GM12878 (cell line): ENCODE data around the gene GIMAP8. TPM values are rescaled to one million over a fixed set of nuclear protein-coding genes. Genes with fewer than 3 reads are reported as not detected.

ENCODE experiments used
- ATAC-seq: fragments of 200-7000 bp; cut with Tn5 transposase; 3 replicates; pipeline ENCODE4 v1.9.1; 2020; ENCODE audit warnings: mild to moderate bottlenecking, moderate library complexity
- BruUV-seq: library from RNA; stranded (reverse); fragments of 400-500 nt; replicated peaks from 2 replicates; lab custom pipeline; 2021; lab: Mats Ljungman, UMichigan
- CTCF ChIA-PET: fragments of 300-600 bp; sonication (Branson Sonifier 250); formaldehyde crosslinking; extraction: SDS; loops from one replicate; lab custom pipeline; 2021; ENCODE audit warnings: inconsistent platforms; lab: Yijun Ruan, JAX
- POLR2A ChIA-PET: fragments of 350-600 bp; formaldehyde crosslinking; extraction: SDS; loops from one replicate; lab custom pipeline; 2021; ENCODE audit warnings: inconsistent platforms; lab: Charles Lee
- RAD21 ChIA-PET: fragments of 300-600 bp; sonication (Branson Sonifier 250); formaldehyde crosslinking; loops from one replicate; lab custom pipeline; 2023; ENCODE audit warnings: antibody characterized with exemption; ENCODE audit not compliant: unreplicated experiment; lab: Charles Lee
- SMC1A ChIA-PET: fragments of 300-600 bp; sonication (Branson Sonifier 250); formaldehyde crosslinking; loops from one replicate; lab custom pipeline; 2023; ENCODE audit not compliant: unreplicated experiment, uncharacterized antibody; lab: Charles Lee
- DNase-seq: peaks from one replicate; pipeline ENCODE4 v3.0.0-alpha.2; 2011; ENCODE audit warnings: low read depth, low spot score
- FAIRE-seq: peaks from 3 replicates; lab custom pipeline; 2011; peaks lifted over from hg19 to GRCh38; lab: Jason Lieb, UNC
- H2AFZ ChIP-seq: 2 replicates; pipeline ENCODE4 v1.6.0; 2011; ENCODE audit warnings: low read depth, low read length, control low read depth; ENCODE audit not compliant: control insufficient read depth
- H3K27ac ChIP-seq: 2 replicates; pipeline ENCODE4 v1.5.1; 2011; ENCODE audit warnings: control low read depth; ENCODE audit not compliant: control insufficient read depth, insufficient read depth
- H3K27me3 ChIP-seq, 2 experiments: replicated peaks in 1 of 2; 2 replicates each; pipeline versions ENCODE4 v1.6.0 to v1.6.1; 2011; ENCODE audit warnings: low read length in 1 of 2; ENCODE audit not compliant: control insufficient read depth in 2 of 2, insufficient read depth in 2 of 2
- H3K36me3 ChIP-seq, 2 experiments: 2 replicates each; pipeline ENCODE4 v1.5.1; 2011; ENCODE audit warnings: low read length in 1 of 2; ENCODE audit not compliant: control insufficient read depth in 2 of 2, insufficient read depth in 2 of 2
- H3K4me1 ChIP-seq: 2 replicates; pipeline ENCODE4 v1.6.1; 2011; ENCODE audit warnings: mild to moderate bottlenecking, low read length, moderate library complexity, mixed read lengths; ENCODE audit not compliant: control insufficient read depth, insufficient read depth
- H3K4me2 ChIP-seq: 2 replicates; pipeline ENCODE4 v1.6.0; 2011; ENCODE audit warnings: control low read depth; ENCODE audit not compliant: control insufficient read depth, insufficient read depth
- H3K4me3 ChIP-seq: fragments of 200-600 bp; sonication (generic); 2 replicates; pipeline ENCODE4 v1.5.1; 2016
- H3K79me2 ChIP-seq: 2 replicates; pipeline ENCODE4 v1.6.0; 2011; ENCODE audit warnings: low read length; ENCODE audit not compliant: control insufficient read depth, insufficient read depth
- H3K9ac ChIP-seq: 2 replicates; pipeline ENCODE4 v1.8.0; 2011; ENCODE audit warnings: low read length, control low read depth, mixed read lengths; ENCODE audit not compliant: control insufficient read depth, insufficient read depth
- H3K9me3 ChIP-seq: replicated peaks from 3 replicates; pipeline ENCODE4 v1.5.1; 2011; ENCODE audit warnings: mild to moderate bottlenecking, low read length; ENCODE audit not compliant: control insufficient read depth, insufficient read depth
- H4K20me1 ChIP-seq: 2 replicates; pipeline ENCODE4 v1.6.0; 2011; ENCODE audit not compliant: control insufficient read depth, insufficient read depth
- ATF2 ChIP-seq: IDR thresholded peaks from 2 replicates; pipeline ENCODE4 v1.6.1; 2012; ENCODE audit warnings: low read length, inconsistent platforms
- CREM ChIP-seq: IDR thresholded peaks from 2 replicates; pipeline ENCODE4 v1.6.1; 2014; ENCODE audit warnings: antibody characterized with exemption, low read depth
- RELA ChIP-seq: fragments of 450-650 bp; IDR thresholded peaks from 2 replicates; pipeline ENCODE4 v1.8.0; 2014; ENCODE audit warnings: borderline replicate concordance; ENCODE audit not compliant: partially characterized antibody
- SREBF1 ChIP-seq: IDR thresholded peaks from 2 replicates; pipeline ENCODE4 v1.6.1; 2012; ENCODE audit warnings: mild to moderate bottlenecking, low read length
- TCF12 ChIP-seq: IDR thresholded peaks from 2 replicates; pipeline ENCODE4 v1.6.1; 2011; ENCODE audit warnings: low read depth, mild to moderate bottlenecking, low read length
- ZBTB40 ChIP-seq: fragments of 450-650 bp; IDR thresholded peaks from 2 replicates; pipeline ENCODE4 v1.6.1; 2016; ENCODE audit warnings: mild to moderate bottlenecking, moderate library complexity, borderline replicate concordance
- WGBS: methylation state at CpG from one replicate; pipeline ENCODE4 v1.1.6; 2016; ENCODE audit warnings: low lambda C conversion rate; ENCODE audit not compliant: insufficient replicate concordance, insufficient coverage; ENCODE audit errors: missing lambda C conversion rate; 5-methylcytosine and 5-hydroxymethylcytosine counted together
- in situ Hi-C: fragments of 300-500 bp; cut with MboI; formaldehyde crosslinking; loops from 9 replicates; pipeline ENCODE4 v1.14.3; 2018; ENCODE audit warnings: mixed read lengths
- intact Hi-C: fragments of 100-400 bp; cut with micrococcal nuclease; formaldehyde crosslinking; loops from one replicate; pipeline ENCODE4 v1.14.2; 2022; ENCODE audit not compliant: unreplicated experiment
- polyA plus RNA-seq, 11 experiments: library from polyadenylated mRNA; depleted of rRNA in 4 of 11; unstranded in 6 of 11; stranded (reverse) in 5 of 11; fragments of >200 nt; fragmentation: Nextera tagmentation in 4 of 11; fragmentation: Illumina TruSeq in 1 of 11; extraction: Ambion mirVana in 4 of 11; extraction: Trizol in 1 of 11; gene quantifications; 1 replicate in 1 of 11; 2 replicates in 10 of 11; pipeline versions ENCODE4 v1.2.1 to v1.2.3, GENCODE V29; 2011 to 2016; ENCODE audit warnings: inconsistent platforms in 2 of 11, missing spikeins in 2 of 11, low read depth in 1 of 11
- total RNA-seq, 4 experiments: library from RNA; depleted of rRNA in 3 of 4; stranded (reverse); fragments of >200 nt in 3 of 4; fragmentation: Illumina TruSeq in 1 of 4; extraction: Trizol in 1 of 4; gene quantifications; 2 replicates each; pipeline versions ENCODE4 v1.2.1 to v1.2.3, GENCODE V29; 2013 to 2021
- TF ChIP-seq, protein P1 (sequence below): IDR thresholded peaks from 2 replicates; pipeline ENCODE4 v1.6.1; 2012; ENCODE audit warnings: mild to moderate bottlenecking, low read depth, low read length
- TF ChIP-seq, protein P2 (sequence below): fragments of 450-650 bp; IDR thresholded peaks from 2 replicates; pipeline ENCODE4 v1.6.1; 2016; ENCODE audit warnings: mild to moderate bottlenecking
- TF ChIP-seq, protein P3 (sequence below): fragments of 450-650 bp; IDR thresholded peaks from 2 replicates; pipeline ENCODE4 v1.6.1; 2017; ENCODE audit warnings: antibody characterized with exemption, mild to moderate bottlenecking, moderate library complexity

The GIMAP8 gene
- total and polyA plus RNA-seq, 10 of the 15 experiments (the other 5 are each of a cell fraction or from before 2014, with no cell fraction given), result 0.66 to 9.7 (median 4.7) TPM

GRCh38 chr7:150471886-150472285 lies 21.5 kb downstream of the GIMAP8 start (continued):
- TF ChIP-seq, protein P1, sequence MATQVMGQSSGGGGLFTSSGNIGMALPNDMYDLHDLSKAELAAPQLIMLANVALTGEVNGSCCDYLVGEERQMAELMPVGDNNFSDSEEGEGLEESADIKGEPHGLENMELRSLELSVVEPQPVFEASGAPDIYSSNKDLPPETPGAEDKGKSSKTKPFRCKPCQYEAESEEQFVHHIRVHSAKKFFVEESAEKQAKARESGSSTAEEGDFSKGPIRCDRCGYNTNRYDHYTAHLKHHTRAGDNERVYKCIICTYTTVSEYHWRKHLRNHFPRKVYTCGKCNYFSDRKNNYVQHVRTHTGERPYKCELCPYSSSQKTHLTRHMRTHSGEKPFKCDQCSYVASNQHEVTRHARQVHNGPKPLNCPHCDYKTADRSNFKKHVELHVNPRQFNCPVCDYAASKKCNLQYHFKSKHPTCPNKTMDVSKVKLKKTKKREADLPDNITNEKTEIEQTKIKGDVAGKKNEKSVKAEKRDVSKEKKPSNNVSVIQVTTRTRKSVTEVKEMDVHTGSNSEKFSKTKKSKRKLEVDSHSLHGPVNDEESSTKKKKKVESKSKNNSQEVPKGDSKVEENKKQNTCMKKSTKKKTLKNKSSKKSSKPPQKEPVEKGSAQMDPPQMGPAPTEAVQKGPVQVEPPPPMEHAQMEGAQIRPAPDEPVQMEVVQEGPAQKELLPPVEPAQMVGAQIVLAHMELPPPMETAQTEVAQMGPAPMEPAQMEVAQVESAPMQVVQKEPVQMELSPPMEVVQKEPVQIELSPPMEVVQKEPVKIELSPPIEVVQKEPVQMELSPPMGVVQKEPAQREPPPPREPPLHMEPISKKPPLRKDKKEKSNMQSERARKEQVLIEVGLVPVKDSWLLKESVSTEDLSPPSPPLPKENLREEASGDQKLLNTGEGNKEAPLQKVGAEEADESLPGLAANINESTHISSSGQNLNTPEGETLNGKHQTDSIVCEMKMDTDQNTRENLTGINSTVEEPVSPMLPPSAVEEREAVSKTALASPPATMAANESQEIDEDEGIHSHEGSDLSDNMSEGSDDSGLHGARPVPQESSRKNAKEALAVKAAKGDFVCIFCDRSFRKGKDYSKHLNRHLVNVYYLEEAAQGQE, result no peak
- TF ChIP-seq, all 136 proteins: peak for 0

DNA sequence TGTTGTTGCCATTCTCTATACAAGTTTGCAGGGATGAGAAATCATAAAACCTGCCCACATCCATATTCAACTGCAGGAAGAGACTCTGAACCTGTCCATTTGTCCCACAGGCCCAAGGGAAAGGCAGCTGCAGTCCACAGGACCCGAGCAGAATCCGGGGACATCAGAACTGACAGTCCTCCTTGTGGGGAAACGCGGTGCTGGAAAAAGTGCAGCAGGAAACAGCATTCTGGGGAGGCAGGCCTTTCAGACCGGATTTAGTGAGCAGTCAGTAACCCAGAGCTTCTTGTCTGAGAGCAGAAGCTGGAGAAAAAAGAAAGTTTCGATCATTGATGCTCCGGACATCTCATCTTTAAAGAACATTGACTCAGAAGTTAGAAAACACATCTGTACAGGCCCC lies 23.5 kb downstream of the GIMAP8 start:
- in situ Hi-C loops, result no loop called here
- H3K79me2 ChIP-seq, result no peaks in the 10 kb centered on the region
- no peak overlapping the region for H3K4me2 ChIP-seq
- H3K27me3 ChIP-seq, result no peaks in the 10 kb centered on the region
- ATAC-seq (no peak), FAIRE-seq (no peak), DNase-seq (no peak)
- no peak overlapping the region for H3K27ac ChIP-seq
- H3K9me3 ChIP-seq, result no peaks in the 10 kb centered on the region; the same call in 2 of the 3 replicates
- H2AFZ ChIP-seq, result no peak overlapping the region
- ChIA-PET RAD21 (no interaction called here), POLR2A (no interaction called here), SMC1A (interaction anchor here (1.3 to 1.5 kb wide), 2 partner anchors 13 to 281 kb away, joined by 3 to 4 read pairs; no protein-coding TSS in a partner anchor), CTCF (no interaction called here)
- intact Hi-C loops, result no loop called here
- peaks cover 2 to 7% of the 10 kb centered on the region in 2 experiments; a peak in 2 of 4 replicates for H3K36me3 ChIP-seq
- H4K20me1 ChIP-seq, result no peaks in the 10 kb centered on the region
- no peaks in the 10 kb centered on the region for H3K4me1 ChIP-seq
- 94% methylated on average over 7 of the region's 7 CpGs for WGBS
- no peak overlapping the region for H3K9ac ChIP-seq
- BruUV-seq, result no TSS peak
- no peak overlapping the region for H3K4me3 ChIP-seq
- TF ChIP-seq, protein P2, sequence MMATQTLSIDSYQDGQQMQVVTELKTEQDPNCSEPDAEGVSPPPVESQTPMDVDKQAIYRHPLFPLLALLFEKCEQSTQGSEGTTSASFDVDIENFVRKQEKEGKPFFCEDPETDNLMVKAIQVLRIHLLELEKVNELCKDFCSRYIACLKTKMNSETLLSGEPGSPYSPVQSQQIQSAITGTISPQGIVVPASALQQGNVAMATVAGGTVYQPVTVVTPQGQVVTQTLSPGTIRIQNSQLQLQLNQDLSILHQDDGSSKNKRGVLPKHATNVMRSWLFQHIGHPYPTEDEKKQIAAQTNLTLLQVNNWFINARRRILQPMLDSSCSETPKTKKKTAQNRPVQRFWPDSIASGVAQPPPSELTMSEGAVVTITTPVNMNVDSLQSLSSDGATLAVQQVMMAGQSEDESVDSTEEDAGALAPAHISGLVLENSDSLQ, result no peak
- TF ChIP-seq TCF12 (no peak), RELA (no peak), ZBTB40 (no peak), ATF2 (no peak), SREBF1 (no peak), CREM (no peak)
- TF ChIP-seq, protein P3, sequence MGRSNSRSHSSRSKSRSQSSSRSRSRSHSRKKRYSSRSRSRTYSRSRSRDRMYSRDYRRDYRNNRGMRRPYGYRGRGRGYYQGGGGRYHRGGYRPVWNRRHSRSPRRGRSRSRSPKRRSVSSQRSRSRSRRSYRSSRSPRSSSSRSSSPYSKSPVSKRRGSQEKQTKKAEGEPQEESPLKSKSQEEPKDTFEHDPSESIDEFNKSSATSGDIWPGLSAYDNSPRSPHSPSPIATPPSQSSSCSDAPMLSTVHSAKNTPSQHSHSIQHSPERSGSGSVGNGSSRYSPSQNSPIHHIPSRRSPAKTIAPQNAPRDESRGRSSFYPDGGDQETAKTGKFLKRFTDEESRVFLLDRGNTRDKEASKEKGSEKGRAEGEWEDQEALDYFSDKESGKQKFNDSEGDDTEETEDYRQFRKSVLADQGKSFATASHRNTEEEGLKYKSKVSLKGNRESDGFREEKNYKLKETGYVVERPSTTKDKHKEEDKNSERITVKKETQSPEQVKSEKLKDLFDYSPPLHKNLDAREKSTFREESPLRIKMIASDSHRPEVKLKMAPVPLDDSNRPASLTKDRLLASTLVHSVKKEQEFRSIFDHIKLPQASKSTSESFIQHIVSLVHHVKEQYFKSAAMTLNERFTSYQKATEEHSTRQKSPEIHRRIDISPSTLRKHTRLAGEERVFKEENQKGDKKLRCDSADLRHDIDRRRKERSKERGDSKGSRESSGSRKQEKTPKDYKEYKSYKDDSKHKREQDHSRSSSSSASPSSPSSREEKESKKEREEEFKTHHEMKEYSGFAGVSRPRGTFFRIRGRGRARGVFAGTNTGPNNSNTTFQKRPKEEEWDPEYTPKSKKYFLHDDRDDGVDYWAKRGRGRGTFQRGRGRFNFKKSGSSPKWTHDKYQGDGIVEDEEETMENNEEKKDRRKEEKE, result no peak
